Measurements from ENCODE around the gene CAMKK1.

- no peak for TF ChIP-seq POLR2A (IDR thresholded peaks at IDR 0.05)
- TF ChIP-seq CTCF (IDR thresholded peaks at IDR 0.05): no peak
Measured at GRCh38 chr17:3928406-3928805, 35.6 kb upstream of the CAMKK1 start.
